CD4-positive, alpha-beta T cell treated with Interleukin-15 for 1 hour (primary cell): Measurements from ENCODE around the gene XRCC4.
"Not testable (repeated sequence)": the region's sequence is repeated elsewhere in the genome, so short reads cannot be mapped to it uniquely, and the experiment has no call there.

Source experiments
- DNase-seq: peaks from one replicate; pipeline ENCODE4 v3.0.0-alpha.2; 2020

XRCC4 gene

DNA sequence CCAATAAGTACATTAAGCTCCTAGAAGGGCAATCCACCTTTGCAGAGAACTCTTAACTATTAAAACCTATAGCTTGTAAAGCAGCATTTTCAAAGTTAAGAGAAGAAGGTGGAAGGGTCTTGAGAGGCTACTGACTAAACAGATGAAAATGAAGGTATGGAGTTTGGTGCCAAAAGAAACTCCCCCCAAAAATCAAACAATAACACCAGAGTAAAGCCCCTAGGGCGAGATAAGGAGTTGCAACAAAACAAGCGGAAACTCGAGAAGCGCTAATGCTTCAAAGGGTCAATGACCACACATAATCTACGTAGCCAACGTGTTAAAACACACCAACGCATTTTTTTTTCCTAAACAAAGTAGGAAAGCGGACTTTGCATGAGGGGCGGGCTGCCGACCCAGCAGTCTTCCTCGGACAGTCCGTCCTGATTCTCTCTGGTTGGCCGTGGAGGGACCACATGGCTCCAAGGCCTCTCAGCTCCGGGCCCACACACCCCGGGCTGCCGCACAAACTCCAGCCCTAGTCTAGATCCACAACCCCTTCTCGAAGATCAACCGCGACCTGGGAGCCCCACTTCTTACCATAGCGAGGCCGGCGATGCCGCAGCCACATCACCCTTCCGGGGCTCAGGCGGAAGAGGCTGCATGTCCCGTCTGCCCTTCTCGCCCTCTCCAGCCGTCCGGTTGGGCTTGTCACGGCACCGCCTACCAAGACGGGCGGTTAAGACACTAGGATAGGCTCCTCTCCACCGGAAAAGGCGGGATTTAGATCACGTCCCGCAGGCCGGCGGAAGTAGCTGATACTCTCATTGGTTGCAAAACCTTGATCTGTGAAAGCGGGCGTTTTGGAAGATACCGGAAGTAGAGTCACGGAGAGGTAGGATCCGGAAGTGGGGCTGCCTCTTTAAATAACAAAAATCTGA, at the start of gene XRCC4, which contains the start of gene TMEM167A:
XRCC4 (plus strand) TSS at position 806 of the 920 bp plus-strand sequence. CDS start 27,373 bp downstream, outside the sequence.
TMEM167A (minus strand) TSS at position 653 of the 920 bp plus-strand sequence; CDS start at position 582, 71 bp downstream.
- DNase-seq: peak; percentile 97

DNA sequence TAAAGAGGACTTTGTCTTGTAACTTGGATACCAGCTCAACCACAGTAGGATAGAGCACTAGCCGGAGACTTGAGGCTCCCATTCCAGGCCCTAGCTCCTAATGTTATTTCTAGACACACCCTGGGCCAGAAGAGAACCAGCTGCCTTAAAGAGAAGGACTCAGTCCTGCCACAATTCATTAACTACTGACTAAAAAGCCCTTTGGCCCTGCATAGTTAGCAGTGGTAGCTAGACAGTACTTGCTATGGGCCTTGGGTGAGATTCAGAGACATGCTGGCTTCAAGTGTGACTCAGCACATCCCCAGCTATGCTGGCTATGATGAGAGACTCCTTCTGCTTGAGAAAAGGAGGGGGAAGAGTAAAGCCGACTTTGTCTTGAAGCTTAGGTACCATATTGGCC, 47.4 kb upstream of the XRCC4 start:
- no peak for DNase-seq

DNA sequence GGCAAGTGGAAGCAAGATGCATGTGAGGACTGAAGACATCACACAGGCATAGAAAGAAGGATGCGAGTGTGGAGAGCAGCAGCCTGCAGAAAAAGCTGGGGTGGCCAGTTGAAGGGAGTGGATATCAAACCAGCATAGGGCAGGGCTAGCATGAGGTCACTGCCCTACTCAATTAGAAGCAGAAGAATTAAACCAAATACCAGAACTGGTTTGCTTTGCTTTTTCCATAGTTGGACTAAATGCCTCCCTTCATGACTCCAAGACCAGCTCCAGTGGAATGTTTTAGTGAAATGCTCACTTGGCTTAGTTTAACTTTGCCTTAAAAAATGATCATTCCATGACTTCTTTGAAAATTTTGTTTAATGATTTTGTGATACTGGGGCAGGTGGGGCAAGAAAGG, 46.0 kb upstream of the XRCC4 start:
- DNase-seq: no peak

- no peak for DNase-seq
Measured at GRCh38 chr5:83034036-83034435, 43.3 kb upstream of the XRCC4 start.

- no peak for DNase-seq
Measured at GRCh38 chr5:83034528-83035207, 42.7 kb upstream of the XRCC4 start.

DNA sequence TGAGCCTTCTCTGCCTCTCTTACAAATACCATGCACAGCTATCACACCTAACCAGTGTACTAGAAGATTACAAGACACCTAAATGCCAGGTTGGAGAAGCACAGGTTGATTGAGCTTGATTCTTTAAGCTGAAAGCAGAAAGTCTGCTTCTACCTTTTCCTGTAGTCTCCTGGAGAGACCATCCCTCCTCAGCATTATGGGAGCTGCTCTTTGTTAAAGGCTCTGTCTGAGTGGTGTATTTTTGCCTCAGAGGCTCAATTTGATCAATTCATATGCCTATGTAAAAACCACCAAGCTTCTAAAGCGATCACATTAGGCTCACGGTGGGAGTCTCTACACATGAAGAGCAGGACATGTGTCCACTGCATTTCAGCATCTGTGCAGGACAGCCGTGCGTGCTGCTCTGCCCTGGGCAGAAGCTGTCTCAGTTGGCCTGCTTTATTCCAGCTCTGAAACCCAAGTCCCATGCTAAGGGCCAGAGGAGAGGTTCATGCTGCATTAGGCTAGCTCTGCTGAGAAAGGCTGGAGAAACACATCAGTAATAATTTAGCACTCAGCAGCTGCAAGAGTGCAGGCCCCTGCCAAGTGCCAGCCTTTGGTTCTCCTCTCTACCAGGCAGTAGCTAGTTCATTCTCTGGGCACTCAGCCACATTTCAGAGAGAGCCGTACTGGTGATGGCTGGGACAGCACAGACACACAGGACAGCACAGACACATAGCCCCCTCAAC, 41.8 kb upstream of the XRCC4 start:
- no peak for DNase-seq

GRCh38 chr5:83036991-83037575, 40.3 kb upstream of the XRCC4 start:
- no peak for DNase-seq

- no peak for DNase-seq
Measured at GRCh38 chr5:83038924-83039323, 38.4 kb upstream of the XRCC4 start.

DNA sequence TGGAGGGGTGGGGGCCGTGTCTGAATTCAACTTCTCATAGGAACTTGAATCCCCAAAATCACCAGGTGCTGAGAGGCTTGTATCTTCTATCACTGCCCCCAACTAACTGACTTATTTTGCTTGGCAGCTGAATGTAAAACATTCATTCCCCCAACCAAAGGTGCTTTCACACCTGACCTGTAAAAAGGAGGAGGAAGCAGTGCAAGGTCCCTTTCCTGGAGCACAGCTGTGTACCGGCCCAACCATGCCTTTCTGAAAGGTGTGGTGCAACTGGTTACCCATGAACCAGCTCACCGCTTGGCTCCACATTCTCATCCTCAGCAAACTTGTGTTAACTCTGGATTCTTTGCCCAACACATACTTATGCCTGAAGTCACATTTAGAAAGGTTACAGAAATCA, 34.8 kb upstream of the XRCC4 start:
- no peak for DNase-seq

DNA sequence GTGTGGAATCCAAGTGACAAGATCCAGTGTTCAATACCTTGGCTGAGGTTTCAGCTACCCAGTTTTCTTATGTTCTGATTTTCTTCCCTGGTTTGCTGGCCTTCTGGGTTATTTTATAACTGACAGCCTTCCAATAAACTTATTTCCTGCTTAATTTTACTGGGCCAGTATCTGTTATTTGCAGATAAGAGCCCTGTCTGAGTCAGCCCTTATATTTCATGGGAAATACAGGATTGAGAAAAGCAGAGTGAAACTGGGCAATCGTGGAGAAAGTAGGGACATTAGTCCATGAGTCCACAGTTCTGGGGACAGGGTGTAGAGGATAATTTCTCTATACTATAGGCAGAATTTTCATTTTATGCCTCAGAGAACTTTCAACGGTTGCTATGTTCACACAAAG, 32.4 kb upstream of the XRCC4 start:
- DNase-seq: no peak

DNA sequence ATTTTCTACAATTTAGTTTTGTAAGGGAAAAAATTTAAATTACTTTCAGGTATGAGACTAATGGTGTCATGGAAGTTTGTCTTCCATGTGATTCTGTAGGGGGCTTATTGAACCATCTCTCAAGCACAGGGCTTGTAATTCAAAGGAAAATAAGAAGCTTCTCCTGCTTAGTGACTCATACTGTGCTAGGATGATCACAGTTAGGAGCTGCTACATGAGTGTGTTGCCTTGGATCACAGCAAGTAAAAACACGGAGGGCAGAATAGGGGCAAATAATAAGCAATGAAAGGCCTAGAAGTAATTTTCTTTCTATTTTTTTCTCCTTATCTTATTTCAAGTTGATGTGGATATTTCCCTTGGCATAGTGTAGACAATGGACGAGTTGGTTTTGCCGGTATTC, 29.1 kb upstream of the XRCC4 start:
- no peak for DNase-seq

GRCh38 chr5:83048811-83049210, 28.5 kb upstream of the XRCC4 start:
- no peak for DNase-seq

DNA sequence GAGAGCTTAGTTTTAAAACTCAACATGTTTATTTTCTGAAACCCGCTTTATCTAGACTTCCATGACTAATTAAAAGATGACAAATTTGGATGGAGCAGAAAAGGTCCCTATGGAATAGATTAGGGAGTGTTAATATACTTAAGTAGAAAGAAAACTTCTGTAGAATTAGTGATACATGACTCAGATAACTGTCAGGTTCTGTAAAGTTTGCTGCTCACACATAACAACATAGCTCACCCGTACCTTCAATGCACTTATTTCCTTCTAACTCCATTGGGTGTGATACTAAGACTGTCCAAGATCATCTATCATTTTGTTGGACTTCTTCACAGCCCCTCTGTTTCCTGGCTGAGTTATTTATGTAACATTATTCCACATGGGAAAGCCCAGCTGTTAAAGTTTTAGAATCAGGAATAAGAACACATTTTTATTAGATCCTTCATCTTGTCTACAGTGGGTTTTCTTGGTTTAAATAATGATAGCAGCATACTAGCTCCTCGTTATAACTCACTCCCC, 27.9 kb upstream of the XRCC4 start:
- no peak for DNase-seq

DNA sequence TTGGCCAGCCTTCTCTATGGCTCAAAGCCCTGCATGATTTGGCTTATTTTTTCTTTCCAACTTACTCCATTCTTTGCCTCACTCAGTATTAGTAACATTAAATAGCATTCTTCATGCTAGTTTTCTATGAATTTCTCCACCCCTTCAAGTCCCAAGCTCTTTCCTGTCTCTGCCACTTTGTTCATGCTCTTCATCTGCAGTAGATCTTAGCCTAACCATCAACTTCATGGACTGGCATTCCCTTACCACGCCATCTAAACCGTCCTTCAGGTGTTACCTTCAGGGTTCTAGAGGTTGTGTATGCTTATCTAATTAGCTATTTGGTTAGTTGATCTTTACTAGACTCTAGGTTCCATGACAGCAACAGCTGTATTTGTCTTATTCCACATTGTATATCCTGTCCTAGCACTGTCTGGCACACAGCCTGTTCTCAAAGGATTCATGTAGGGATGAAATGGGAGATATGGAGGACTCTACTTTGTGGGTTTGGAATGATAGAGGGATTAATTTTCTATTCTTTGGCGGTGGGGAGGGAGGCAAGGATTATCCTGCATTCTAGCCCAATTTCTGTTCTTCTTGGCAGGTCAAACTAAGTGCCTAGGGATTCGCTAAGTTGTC, 26.5 kb upstream of the XRCC4 start:
- DNase-seq: no peak

DNA sequence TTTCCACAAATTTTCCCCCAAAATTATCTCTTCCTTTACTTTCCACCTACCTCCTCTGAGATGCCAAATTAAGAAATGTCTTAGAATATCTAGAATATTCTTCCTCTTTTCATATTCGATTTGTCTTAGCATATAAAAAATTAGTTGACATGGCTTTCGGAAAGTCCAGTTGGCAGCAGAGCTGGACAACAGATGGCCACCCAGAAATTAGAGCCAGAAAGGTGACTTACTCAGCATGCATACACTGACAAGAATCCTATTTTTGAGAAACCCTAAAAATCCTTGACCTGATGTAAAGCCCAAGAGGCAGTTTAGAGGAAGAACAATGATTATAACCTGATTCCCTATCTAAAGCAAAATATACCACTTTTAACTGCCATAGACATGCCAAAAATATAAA, 22.2 kb upstream of the XRCC4 start:
- no peak for DNase-seq

GRCh38 chr5:83058726-83059125, 18.6 kb upstream of the XRCC4 start:
- no peak for DNase-seq

GRCh38 chr5:83059341-83059740, 18.0 kb upstream of the XRCC4 start:
- no peak for DNase-seq

GRCh38 chr5:83066548-83067110, 10.7 kb upstream of the XRCC4 start:
- DNase-seq: no peak

DNA sequence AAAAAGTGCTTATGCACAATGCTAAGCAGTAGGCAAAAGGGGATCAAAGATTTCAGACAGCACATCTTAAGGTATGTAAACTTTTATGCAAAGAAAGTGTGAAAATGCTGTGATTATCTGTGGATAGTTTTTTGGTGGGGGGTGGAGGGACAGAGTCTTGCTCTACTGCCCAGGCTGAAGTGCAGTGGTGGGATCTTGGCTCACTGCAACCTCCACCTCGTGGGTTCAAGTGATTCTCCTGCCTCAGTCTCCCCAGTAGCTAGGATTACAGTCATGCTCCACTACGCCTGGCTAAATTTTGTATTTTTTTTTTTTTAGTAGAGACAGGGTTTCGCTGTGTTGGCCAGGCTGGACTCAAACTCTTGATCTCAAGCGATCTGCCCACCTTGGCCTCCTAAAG, 10.0 kb upstream of the XRCC4 start:
- not testable (repeated sequence) for DNase-seq

- DNase-seq: no peak
Measured at GRCh38 chr5:83069096-83069799, 8.1 kb upstream of the XRCC4 start.
